Measurements from ENCODE around the gene FAM161B.

GRCh38 chr14:73887318-73887616, 62.6 kb downstream of the FAM161B start:
- no peak for TF ChIP-seq POLR2AphosphoS5 (IDR thresholded peaks at IDR 0.05; ENCODE audit: low read depth)
- TF ChIP-seq, protein P1, sequence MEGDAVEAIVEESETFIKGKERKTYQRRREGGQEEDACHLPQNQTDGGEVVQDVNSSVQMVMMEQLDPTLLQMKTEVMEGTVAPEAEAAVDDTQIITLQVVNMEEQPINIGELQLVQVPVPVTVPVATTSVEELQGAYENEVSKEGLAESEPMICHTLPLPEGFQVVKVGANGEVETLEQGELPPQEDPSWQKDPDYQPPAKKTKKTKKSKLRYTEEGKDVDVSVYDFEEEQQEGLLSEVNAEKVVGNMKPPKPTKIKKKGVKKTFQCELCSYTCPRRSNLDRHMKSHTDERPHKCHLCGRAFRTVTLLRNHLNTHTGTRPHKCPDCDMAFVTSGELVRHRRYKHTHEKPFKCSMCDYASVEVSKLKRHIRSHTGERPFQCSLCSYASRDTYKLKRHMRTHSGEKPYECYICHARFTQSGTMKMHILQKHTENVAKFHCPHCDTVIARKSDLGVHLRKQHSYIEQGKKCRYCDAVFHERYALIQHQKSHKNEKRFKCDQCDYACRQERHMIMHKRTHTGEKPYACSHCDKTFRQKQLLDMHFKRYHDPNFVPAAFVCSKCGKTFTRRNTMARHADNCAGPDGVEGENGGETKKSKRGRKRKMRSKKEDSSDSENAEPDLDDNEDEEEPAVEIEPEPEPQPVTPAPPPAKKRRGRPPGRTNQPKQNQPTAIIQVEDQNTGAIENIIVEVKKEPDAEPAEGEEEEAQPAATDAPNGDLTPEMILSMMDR (IDR thresholded peaks at IDR 0.05; ENCODE audit: insufficient read depth, low read length) = no peak

Data from HL-60 (cell line).